Stimulated activated CD8-positive, alpha-beta memory T cell treated with anti-CD3 and anti-CD28 coated beads, Interleukin-4, amount 100 ng/mL, for 24 hours (primary cell): Measurements from ENCODE around the gene PRKCI.
"Not testable (repeated sequence)": the region's sequence is repeated elsewhere in the genome, so short reads cannot be mapped to it uniquely, and the experiment has no call there.

Experiments
- DNase-seq: peaks from one replicate; pipeline ENCODE4 v3.0.0-alpha.2; 2020; ENCODE audit warnings: low read depth

PRKCI gene

GRCh38 chr3:170343859-170344258, 121.6 kb downstream of the PRKCI start:
- not testable (repeated sequence) for DNase-seq

GRCh38 chr3:170344971-170345370, 122.7 kb downstream of the PRKCI start:
- DNase-seq, result no peak

DNA sequence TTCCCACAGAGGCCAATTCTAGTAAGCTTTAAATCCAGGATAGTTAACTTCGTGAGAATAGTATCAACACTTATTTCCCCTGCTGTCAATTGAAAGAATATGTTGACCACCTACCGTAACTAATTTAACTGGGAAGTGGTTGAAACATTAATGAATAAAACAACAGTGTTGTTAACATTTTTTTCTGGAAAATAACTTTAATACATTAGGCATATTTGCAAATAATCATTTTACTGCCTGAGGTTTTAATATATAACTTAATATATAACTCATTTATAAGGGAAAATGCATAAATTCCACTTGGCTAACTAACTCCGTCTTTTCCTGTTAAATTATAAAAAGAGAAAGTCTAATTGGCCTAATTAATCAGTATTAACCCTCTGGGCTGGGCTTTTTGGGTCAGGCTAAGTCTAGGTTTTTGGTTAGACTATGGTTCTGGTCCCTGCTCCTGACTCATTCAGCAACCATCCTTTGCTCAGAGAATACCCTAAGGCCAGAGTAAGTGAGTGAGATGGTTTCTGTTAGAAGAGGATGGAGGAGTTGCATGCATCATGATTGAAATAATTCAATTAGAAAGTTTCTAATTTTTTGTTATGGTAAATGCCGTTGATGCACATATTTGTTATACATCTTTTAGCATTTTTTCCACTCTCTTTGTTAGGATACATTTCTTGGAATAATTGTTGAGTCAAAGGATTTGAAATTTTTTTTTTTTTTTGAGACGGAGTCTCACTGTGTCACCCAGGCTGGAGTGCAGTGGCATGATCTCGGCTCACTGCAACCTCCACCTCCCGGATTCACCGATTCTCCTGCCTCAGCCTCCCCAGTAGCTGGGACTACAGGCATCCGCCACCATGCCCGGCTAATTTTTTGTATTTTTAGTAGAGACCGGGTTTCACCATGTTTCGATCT, 124.5 kb downstream of the PRKCI start:
- no peak for DNase-seq

DNA sequence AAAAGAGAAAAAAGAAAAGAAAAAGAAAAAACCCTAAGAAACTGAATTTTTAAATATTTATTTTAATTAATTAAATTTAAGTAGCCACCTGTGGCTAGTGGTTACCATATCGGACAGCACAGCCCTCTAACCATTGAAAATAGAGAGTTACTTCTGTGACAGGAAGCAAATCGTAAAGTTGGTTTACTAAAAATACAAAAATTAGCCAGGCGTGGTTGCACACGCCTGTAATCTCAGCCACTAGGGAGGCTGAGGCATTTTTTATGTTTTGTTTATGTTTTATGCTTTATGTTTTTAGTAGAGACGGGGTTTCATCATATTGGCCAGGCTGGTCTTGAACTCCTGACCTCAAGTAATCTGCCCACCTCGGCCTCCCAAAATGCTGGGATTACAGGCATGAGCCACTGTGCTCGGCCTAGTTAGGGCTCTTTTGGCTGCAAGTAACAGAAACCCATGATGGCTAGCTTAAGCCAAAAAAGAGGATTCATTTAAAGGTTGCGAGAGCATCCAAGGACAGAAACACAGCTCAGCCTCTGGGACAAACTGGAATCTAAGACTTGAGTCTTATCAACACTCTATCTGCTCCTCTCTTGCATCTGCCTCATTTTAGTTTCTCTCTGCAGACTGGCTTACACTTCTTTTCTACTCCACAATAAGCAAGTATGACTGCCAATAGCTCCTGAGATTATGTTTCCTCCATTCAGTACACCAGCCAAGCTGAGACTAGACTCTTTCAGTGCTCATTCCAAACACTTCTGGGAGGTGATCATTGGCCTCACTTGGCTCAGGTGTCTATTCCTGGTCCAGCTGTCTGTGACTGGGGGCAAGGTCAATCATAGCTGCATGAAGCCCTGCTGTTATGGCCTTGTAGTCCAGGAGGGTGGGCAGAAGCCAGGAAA, 128.5 kb downstream of the PRKCI start:
- no peak for DNase-seq

DNA sequence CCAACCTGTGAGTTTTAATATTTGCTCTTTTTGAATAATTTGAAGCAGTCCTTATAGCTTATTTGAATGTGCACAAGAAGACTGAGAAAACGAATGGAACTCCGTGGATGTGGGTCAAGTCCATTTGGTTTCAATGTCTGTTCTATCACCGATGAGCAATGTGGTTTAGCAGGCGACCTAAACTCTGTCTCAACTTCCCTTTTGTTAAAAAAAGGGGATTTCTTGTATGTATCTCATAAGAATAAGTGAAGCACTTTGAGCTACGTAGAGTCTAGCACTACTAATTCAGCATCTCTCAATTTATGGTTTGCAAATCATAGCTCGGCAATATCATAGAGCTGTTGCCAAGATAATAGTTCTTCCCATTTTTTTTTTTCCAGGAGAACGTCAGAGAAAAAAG, 130.7 kb downstream of the PRKCI start:
- DNase-seq, result no peak

DNA sequence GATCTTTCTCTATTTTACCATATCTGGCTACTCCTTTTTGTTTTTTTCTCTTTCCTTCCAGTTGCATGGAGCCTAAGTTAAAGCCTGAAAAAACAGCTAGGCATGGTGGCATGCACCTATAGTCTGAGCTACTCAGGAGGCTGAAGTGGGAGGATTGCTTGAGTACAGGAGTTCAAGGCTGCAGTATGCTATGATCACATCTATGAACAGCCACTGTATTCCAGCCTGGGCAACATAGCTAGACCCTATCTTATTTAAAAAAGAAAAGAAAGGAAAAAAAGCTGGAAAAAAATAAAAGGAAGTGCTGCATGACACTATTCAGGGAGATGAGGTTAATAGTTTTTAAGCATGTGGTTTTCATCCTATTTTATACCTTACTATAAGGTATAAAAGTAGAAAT, 131.3 kb downstream of the PRKCI start:
- no peak for DNase-seq

- DNase-seq, result no peak
Observed at GRCh38 chr3:170354760-170355159, 132.5 kb downstream of the PRKCI start.
